Measurements from ENCODE around the gene CHAF1B.

Gene CHAF1B

DNA sequence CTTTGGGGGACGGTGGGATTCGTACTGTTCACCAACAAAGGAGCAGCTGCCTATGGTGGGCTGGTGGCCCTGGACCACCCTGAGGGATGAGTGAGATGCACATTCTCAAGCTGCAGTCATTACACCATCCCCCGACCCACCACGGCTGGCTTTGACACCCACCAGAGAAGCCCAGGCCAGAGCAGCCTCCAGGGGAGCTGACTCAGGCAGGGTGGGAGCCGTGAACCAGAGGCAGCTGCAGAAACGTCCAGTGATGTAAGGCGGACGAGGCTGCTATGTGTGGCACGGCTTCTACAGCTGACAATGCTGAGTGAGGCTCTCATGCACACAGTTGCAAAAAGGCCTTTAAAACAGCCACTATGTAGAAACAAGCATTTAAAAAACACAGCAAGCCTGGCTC lies 40.1 kb downstream of the CHAF1B start:
- no peak for DNase-seq (ENCODE audit: low read depth in 1 of 2, low spot score in 1 of 2)

DNA sequence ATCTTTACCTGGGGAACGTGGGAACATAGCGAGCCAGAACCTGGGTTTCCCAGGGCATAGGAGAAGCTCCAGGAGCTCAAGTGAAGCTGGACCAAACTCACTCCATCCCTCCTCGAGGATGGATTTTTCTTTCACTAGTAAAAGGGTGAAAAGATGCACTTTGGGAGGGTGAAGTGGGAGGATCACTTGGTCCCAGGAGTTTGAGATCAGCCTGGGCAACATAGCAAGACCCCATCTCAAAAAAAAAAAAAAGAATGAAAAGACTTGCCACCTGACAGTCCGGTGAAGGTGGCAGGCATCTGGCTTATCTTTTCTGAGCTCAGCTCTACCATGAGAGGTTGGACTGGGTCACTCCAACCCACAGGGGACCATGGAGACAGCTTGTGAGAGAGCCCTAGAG lies 42.3 kb downstream of the CHAF1B start:
- no peak for DNase-seq (ENCODE audit: low read depth in 1 of 2, low spot score in 1 of 2)

DNA sequence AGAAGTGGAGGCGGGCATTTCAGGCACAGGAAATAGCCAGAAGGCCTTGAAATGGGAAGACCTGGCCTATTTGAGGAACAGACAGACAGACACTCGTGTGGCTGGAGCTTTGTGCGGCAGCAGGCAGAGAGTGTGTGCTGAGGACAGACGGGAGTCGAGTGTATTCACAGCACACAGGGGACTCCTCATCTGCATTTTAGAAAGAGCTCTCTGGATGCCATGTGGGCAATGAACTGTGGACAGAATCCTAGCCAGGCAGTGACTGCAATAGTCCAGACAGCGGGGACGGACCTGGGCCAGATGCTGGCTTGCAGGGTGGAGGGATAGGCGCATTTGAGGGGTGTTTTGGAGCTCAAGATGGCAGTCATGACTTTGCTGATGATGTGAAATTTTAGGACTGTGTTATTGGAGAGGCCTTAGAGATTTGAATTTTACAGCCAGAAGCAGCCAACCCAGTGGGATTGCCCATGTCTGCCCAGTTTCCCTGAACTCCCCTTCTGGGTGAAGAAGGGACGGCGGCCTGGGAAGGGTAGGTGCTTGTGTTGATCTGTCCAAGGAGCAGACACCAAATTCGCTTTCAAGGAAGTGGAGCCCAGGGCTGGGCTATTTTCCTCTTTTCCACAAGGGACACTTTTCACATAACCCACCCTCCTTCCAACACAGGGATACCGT lies 43.7 kb downstream of the CHAF1B start:
- DNase-seq (ENCODE audit: low read depth in 1 of 2, low spot score in 1 of 2) = no peak

DNA sequence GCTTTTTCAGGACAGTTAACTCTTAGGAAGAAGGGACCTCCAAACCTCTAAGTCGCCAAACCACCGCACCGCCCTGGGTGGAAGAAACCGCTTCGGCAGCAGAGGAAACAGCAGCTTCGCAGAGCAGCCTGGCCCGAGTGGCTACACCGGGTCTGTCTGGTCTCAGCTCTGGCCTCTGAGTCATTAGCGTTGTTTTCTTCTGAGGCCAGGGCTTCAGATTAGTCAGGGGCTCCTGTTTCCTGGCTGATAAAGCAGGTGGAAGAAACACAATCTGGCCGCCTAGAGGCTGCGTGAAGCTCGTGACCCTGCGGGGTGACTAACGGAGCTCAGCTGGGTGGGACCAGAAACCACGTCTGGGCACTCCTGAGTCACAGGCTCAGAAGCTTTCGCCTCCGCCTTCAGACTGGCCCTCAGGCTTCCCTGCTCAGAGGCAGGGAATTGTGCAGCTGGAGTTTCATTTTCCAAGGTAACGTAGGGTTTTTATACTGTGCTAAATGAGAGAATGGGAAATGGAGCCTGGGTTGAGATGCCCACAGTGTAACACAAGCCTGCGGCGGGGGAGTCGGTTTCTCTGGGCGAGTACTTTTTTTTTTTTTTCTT lies 44.9 kb downstream of the CHAF1B start:
- peak; percentile 27 to 44 for DNase-seq (ENCODE audit: low read depth in 1 of 2, low spot score in 1 of 2)

DNA sequence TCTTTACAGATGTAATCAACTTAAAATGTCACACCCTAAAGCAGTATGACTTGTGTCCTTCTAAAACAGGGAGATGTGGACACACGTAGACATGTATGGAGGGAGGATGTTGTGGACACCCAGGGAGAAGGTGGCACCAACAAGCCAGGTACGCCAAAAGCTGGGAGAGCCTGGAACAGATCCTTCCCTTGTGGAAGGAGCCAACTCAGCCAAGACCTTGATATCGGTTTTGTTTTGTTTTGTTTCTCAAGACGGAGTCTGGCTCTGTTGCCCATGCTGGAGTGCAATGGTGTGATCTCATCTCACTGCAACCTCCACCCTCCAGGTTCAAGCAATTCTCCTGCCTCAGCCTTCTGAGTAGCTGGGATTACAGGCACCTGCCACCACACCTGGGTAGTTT lies 45.6 kb downstream of the CHAF1B start:
- no peak for DNase-seq (ENCODE audit: low read depth in 1 of 2, low spot score in 1 of 2)

DNA sequence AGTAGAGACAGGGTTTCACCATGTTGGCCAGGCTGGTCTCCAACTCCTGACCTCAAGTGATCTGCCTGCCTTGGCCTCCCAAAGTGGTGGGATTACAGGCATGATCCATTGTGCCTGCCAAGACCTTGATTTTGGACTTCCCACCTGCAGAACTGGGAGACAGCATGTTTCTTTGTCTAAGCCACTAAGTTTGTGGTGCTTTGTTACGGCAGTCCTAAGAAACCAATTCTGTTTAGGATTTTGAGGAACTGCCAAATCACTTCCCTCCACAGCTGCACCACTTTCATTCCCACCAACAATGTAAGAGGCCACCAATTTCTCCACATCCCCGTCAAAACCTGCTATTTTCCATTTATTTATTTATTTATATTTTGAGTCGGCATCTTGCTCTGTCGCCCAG lies 46.1 kb downstream of the CHAF1B start:
- no peak for DNase-seq (ENCODE audit: low read depth in 1 of 2, low spot score in 1 of 2)

DNA sequence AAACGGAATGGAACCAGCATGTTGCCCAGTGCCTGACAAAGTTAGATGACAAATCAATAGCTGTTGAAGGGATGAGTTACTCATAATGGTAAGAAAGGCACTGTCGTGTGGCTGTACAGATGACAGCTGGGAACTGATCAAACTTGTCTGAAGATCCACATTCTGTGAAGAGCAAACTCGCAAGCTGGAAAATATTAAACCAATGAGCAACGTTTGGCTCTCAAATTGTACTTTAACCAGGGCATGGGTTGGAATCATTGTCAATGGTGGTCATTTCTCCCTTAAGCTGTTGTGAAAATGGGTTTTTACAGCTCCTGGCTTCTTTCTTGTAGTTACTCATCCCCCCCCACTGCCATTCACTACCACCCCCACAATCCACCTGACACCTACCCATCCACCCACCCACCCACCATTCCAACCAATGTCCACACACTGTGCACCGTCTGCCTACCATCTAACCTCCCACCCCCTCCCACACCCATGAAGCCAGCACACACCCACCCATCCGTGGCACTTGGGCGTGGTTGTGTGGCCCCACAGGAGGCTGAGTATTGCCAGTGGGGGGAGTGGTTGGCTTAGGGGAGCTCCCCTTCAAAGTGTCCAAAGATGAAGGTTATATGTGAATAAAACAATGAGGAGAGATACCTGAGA lies 48.0 kb downstream of the CHAF1B start:
- no peak for DNase-seq (ENCODE audit: low read depth in 1 of 2, low spot score in 1 of 2)

DNA sequence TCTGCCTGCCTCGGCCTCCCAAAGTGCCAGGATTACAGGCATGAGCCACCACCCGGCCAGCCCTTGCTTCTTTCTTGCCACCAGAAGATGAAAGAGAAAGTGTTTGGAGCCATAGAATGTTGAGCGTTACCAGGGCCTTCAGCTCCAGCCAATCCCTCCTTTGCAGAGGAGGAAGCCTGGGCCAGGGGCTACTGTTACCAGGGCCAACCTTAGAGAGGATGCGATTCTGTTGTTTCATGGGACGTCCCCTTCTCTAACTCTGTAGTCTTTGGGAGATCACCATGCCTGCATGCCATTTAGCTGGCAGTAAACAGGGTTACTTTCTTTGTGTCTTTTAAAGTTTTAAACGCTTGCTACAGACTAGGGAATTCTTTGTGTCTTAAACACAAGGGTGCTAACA lies 49.0 kb downstream of the CHAF1B start:
- DNase-seq (ENCODE audit: low read depth in 1 of 2, low spot score in 1 of 2) = no peak

DNA sequence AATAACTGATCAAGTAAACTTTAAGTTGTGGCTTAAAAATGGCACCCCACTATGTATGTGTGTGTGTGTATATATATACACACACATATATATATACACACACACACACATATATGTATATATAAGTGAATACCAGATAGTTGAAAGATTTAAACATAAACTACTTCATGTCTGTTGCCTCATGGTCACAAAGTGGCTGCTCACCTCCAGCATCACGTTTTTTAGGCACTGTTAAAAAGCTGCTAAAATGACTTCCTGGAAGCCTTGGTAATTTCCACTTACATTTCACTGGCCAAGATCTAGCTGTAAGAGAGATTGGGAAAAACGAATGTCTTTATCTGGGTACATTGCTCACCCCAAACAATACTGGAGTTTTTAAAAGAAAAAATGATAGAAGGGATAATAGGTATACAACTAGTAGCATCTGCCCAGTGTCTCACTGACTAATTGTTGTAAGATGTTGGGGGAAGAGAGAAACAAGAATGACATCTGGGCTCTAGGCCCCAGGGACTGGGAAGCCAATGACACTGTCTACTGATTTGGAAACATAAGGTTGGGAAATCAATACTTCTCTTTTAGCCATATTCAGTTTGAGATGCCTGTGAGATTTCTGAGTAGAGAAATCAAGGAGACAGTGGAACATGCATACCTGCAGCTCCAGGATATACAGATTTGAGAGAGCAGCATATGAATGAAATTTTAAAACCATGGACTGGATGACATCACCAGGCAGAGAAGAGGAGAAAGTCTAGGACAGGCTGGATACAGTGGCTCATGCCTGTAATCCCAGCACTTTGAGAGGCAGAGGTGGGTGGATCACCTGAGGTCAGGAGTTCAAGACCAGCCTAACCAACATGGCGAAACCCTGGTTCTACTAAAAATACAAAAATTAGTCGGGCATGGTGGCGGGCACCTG lies 51.9 kb downstream of the CHAF1B start:
- DNase-seq (ENCODE audit: low read depth in 1 of 2, low spot score in 1 of 2) = no peak

DNA sequence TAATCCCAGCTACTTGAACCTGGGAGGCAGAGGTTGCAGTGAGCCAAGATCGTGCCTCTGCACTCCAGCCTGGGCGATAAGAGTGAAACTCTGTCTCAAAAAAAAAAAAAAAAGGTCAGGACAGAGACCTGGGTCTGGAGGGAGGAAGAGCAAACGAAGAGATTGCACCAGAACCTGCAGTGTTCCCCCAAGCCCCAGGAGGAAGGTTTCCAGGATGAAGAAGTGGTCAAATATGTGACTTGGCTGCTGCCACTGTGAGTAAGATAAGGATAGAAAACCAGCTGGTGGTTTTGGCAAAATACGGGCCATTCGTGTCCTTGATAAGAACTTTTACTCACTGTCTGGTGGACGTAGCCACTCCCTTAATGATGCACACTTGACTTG lies 52.5 kb downstream of the CHAF1B start:
- no peak for DNase-seq (ENCODE audit: low read depth in 1 of 2, low spot score in 1 of 2)

DNA sequence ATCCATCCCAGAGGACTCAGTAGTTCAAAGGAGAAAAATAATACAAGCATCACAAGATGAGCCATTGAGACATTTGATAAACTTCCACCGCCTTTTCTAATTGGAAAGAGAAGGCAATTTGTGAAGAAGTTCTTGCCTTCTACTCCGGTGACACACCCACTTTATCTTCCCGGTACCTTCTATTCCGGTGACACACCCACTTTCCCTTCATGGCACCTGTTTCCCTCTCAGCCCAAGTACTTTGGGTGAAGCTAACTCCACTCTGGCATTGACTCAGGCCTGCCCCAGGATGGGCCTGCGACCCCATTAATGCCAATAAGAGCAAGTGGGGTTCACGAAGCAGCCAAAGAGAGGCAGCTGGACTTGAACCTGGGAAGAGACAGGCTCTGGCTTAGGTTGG lies 56.5 kb downstream of the CHAF1B start:
- DNase-seq (ENCODE audit: low read depth in 1 of 2, low spot score in 1 of 2) = no peak

DNA sequence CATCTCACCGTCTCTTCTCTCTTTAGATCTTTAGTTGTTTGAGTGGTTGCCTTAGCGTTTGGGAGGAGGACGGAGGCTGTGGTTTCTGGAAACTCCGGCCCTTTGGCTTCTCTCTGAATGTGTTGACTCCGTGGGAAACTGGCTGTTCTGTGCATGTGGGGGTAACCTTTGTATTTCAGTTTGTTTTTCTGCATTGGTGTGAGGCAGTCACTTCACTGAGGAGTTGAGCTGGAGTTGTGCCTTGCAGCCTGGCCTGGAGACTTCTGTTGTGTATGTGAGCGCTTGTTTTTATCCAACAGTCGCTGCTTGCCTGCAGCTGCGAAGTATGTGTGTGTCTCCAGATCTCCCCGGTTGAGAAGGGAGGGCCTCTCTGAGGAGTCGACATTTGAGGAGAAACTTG lies 61.1 kb downstream of the CHAF1B start:
- no peak for DNase-seq (ENCODE audit: low read depth in 1 of 2, low spot score in 1 of 2)

DNA sequence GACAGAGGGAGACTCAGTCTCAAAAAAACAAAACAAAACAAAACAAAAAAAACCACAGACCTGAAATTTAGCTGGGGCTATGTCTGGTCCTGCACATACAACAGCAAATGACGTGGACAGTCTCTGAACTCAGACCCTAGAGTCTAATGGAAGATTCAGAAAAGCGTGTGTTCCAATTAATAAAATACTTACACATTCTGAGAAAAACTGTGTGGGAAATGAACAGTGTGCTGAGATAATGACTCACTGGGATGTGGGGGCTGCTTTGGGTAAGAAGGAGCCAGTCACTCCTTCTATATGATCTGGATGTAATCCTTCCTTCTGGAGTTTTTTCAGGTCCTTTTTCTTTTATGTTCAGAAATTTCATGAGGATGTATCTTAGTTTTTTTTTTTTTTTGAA lies 65.3 kb downstream of the CHAF1B start:
- no peak for DNase-seq (ENCODE audit: low read depth in 1 of 2, low spot score in 1 of 2)

DNA sequence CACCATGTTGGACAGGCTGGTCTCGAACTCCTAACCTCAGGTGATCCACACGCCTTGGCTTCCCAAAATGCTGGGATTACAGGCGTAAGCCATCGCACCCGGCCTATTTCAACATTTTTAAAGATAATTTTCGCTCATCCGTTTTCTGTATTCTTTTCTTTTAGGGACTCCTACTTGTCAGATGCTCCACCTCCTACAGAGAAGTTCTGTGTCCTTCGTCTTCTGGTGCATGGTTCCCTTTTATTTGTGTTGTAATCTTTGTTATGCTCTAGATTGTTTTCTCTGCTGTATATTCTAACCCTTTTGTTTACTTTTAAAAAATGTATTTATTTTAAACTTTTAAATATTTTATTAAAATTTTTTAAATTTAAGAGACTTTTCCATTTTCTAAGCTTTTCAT lies 66.3 kb downstream of the CHAF1B start:
- DNase-seq (ENCODE audit: low read depth in 1 of 2, low spot score in 1 of 2) = no peak

DNA sequence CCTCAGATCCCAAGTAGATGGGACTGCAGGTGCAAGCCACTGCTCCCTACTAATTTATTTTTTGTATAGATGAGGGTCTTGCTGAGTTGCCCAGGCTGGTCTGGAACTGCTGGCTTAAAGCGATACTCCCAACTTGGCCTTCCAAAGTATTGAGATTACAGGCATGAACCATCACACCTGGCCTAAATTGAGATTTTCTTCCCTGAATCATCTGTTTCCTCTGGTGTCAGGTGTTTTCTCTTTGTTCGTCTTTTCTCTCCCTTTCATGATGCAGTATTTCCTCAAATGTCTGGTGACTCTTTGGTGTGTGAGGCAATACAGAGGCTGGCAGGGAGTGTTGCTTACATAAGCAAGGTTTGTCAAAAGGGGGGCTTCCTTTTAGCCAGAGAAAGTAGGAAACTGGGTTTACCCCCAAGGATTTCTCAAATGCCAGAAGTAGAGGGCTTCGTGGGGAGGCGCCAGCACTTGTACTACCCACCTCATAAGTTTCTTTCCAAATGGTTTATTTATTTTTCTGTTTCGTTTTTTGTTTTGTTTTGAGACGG lies 67.2 kb downstream of the CHAF1B start:
- DNase-seq (ENCODE audit: low read depth in 1 of 2, low spot score in 1 of 2) = no peak

DNA sequence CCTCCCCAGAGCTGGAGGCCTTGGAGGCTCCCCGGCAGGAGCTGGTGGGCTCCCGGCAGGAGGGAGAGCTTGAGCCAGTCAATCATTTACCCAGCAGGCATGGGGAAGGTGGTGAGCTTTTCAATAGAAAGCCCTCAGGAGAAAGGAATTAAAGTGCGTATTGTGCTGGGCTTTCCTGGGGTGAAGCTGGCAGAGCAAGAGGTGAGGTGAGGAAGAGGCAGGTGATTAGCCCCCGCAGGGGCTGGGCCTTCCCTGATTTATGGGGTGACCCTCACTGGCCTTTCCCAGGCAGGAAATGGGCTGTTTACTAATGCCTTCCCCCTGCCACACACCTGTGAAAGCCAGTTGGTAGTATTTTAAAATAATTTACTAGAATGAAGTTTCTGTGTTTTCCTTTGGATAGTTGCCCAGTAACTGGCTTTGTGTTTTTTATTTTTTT lies 68.9 kb downstream of the CHAF1B start:
- no peak for DNase-seq (ENCODE audit: low read depth in 1 of 2, low spot score in 1 of 2)

DNA sequence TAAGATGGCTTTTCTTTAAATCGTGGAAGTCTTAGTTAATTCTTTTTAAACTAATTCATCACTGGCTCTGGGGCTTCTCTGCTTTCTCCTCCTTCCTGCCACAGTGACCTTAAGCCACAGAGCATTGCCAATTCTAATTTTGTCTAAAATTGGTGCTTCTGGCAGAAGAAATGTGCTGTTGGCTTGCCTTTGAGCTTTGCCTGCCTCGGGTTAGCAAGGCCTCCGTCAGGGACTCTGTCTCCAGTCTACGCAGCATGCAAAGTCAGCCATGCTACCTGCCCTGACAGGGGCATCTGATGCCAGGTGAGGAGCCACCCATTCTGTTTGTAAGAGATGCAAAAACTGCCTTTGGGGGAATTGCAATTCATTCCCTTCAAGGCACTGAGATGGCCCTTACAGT lies 69.5 kb downstream of the CHAF1B start:
- DNase-seq (ENCODE audit: low read depth in 1 of 2, low spot score in 1 of 2) = no peak

DNA sequence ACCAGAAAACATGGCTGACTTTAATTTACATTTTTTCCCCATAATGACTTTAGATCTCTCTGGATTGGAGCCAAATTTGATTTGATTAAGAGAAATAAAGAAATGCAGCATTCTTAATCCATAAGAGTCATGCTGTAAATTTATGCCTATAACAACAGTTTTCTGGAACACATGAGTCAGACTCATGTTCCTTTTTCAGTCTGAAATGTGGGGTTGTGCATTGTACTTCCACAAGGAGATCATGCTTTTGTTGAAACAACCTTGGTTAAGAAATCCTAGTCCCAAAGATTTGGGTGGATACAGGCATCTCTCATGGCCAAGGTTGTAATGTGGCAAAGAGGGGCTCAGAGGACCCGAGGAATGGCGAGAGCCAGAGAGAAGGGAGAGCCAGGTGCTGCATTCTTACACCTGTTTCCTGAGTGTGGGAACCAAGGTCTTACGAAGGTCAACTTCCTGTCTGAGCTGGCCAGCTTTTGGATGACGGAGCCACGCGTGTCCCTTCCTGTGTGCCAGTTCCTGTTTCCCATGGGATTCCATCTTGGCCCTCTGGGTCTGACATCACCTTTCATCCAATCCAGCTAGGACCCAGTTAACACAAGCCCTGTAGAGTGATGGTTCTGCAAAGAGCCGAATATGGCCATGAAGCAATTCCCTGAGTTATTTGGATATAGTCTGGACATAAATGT lies 71.7 kb downstream of the CHAF1B start:
- DNase-seq (ENCODE audit: low read depth in 1 of 2, low spot score in 1 of 2) = no peak

DNA sequence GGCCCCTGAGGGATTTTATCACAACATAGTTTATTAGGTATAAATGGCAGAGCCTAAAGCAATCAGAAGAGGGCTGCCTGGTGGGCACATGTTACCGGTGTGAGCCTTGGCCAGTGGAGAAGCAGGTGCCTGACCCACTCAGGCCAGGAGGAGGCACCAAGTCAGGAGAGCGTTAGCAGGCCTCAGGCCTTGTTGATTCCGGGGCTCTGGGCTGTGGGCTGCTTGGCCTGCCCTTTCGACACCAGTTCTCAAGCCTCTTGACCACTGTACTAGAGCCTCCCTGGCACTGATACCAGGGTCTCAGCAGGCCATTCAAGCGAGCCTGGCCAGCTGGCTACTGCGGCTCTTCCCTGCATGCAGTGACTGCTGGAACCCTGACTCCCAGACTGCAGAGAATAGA lies 73.9 kb downstream of the CHAF1B start:
- no peak for DNase-seq (ENCODE audit: low read depth in 1 of 2, low spot score in 1 of 2)

DNA sequence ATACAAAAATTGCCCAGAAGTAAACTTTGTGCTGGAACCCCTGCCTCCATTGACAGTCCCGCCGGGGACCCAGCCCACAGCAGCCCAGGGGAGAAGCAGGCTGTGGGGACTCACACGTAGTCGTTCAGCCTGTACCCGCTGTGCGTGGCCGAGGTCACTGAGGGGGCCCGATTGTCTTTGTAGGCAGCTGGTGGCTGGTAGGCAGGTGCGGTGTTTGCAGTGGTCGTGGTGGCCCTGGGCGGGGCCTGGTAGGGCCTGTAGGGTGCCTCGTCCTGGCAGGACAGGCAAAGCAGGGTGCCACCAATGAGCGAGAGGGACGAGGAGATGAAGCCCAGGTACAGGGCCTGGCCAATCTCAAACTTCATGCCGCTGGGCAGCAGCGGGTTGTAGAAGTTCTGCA lies 75.7 kb downstream of the CHAF1B start:
- no peak for DNase-seq (ENCODE audit: low read depth in 1 of 2, low spot score in 1 of 2)

Data from stimulated activated CD4-positive, alpha-beta T cell treated with anti-CD3 and anti-CD28 coated beads, Interleukin-15, amount 100 ng/mL, for 1 hour (primary cell).